CD4-positive, alpha-beta T cell treated with Interleukin-6 for 4 hours (primary cell): ENCODE results near the gene EEFSEC.

ENCODE experiments used
- DNase-seq: peaks from one replicate; pipeline ENCODE4 v3.0.0-alpha.2; 2020; ENCODE audit warnings: mixed read lengths

The EEFSEC gene

DNA sequence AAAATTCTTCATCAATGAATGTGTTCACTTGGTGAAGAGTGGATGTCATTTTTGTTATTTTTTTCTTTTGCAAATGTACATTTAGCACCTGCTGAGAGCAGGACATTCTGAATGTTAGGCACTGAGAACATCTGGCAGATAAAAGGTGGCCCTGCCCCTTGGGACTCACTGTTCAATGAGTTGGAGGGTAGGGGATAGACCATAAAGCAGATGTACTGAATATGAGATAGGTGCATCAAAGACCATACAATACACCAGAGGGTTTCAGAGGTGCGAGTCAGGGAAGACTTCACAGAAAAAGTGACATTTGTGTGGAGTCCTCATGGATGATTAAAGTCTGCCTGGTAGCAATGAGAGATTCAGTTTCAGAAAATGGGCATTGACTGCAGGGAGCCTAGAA, 34.2 kb downstream of the EEFSEC start:
- no peak for DNase-seq

GRCh38 chr3:128188326-128188725, 35.0 kb downstream of the EEFSEC start:
- no peak for DNase-seq

DNA sequence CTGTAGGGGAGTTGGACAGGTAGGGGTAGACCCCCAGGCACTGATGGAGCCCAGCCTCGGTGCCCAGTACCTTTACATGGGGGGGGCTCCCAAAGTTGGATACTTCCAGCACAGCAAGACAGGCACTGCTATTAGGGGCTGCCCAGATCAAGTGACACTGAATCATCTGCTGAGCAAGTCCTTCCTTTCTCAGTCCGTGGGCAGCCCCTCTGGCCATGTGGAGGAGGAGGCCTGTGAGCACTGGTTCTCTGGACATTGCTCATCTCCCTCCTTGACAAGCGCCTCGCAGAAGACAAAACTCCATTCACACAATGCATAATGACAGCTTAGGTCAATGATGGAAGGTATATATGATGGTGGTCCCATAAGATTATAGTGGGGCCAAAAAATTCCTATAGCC, 35.7 kb downstream of the EEFSEC start:
- DNase-seq, result no peak

GRCh38 chr3:128190501-128190900, 37.2 kb downstream of the EEFSEC start:
- DNase-seq, result no peak

DNA sequence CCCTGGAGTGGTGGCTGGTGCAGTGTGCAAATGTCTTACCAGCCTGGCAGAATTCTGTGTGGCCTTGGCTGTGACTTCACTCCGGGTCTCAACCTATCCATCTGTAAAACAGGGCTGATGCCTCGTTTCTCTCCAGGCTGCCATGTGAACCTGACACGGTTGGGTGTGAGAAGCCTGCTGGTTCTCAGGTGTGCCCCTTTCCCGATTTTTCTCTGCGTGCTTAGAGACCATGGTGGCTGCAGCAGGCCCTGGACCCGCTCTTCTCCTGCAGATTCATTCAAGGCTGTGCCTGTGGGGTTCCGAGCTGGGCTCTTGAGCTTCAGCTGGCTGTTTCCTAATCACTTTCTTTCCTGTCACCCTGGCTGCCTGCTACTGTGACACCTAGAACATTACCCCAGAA, 38.9 kb downstream of the EEFSEC start:
- no peak for DNase-seq

- DNase-seq, result no peak
These were observed 39.9 kb downstream of the EEFSEC start for GRCh38 chr3:128193168-128193567.

DNA sequence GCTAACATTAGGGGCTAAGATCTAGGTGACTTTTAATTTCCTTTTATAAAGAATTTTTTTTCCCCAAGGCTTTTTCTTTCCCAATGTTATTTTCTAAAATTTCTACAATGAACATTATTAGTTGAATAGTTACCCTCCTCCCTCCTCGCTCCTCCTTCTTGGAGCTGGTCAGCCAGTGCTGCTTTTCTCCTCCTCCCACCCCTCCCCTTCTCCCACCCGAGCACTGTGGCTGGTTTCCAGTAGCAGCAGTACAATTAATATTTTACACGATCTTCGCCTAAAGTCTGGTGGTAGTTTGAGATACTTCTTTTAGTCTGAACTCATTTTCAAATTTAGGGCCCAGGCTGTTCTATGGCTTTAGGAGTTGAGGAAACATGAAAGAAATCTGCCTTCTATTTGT, 41.6 kb downstream of the EEFSEC start:
- no peak for DNase-seq

DNA sequence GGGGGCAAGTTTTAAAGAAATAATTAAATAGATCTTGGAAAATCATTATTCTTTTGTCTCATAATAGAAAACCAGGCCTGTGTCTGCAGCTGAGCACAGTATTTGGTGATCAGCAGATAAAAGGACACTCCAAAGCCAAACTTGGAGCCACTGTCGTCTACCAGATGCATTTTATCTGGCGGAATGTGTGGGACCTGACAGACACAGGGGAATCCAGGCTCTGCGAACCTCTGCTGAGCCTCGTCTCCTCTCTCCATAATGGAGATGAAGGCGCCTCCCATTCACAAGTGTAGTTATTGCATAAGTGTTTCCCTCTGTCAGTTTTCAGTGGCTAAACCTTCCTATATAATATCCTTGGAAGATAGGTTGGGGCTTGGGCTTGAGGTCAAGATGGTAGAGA, 42.1 kb downstream of the EEFSEC start:
- DNase-seq, result no peak

GRCh38 chr3:128195802-128196201, 42.5 kb downstream of the EEFSEC start:
- no peak for DNase-seq

- no peak for DNase-seq
These were observed 43.4 kb downstream of the EEFSEC start for GRCh38 chr3:128196647-128197046.

DNA sequence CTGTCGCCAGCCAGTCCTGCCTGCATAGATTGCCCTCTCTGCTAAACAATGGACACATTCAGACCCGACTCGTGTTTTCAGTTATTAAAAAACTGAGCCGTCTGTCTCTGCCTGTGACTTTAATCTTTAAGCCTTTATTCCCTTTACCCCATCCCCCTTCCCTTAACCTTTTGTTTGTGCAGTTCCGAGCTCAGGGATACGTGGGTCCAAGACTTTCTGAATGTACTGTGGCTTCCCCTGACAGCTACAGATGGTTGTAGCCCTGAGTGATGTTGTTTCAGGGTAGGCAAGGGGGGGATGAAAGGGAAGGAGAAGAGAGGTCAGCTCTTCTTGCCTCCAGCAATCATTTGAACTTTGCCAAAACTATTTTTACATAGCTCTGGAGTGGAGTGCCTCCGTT, 44.6 kb downstream of the EEFSEC start:
- no peak for DNase-seq

- DNase-seq, result no peak
These were observed 45.0 kb downstream of the EEFSEC start for GRCh38 chr3:128198313-128198712.

- no peak for DNase-seq
These were observed 45.8 kb downstream of the EEFSEC start for GRCh38 chr3:128199110-128199509.

GRCh38 chr3:128201158-128201755, 48.0 kb downstream of the EEFSEC start:
- DNase-seq, result no peak

GRCh38 chr3:128203169-128203568, 49.9 kb downstream of the EEFSEC start:
- no peak for DNase-seq

GRCh38 chr3:128205558-128206145, 52.4 kb downstream of the EEFSEC start:
- no peak for DNase-seq

GRCh38 chr3:128207951-128208350, 54.7 kb downstream of the EEFSEC start:
- DNase-seq, result no peak

DNA sequence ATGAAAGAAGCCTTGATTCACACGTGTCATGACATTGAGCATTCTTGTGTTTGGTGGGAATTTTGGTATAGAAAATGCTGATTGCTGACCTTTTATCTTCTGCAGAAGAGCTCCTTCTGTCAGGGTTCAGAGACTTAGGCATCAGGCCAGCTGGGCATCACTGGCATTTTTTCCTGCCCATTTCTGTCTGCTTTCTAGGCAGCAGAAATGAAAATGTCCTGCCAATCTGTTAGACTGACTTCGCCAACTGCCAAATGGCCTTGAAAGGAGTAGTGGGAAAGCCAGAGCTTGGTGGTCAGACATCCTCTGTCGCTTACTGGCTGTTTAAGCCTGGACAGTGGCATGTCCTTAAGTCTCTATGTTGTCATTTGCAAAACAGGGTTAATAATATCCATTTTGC, 57.4 kb downstream of the EEFSEC start:
- DNase-seq, result no peak

DNA sequence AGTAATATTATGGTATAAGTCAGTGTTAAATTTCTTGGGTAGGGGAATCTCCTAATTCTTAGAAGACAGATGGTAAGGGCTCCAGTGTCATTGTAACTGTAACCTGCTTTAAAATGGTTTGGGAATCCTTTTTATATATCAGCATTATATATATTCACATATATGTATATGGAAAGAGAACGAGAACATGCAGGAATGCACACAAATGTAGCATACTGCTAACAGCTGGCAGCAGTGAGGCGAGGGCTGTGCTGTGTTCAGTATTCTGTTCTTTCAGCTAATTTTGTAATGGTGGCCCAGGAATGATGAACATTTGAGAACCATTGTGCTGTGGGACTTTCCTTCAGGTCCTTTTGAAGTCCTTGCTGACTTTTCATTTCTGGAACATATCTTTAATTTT, 60.8 kb downstream of the EEFSEC start:
- DNase-seq, result no peak

GRCh38 chr3:128215290-128215689, 62.0 kb downstream of the EEFSEC start:
- no peak for DNase-seq

DNA sequence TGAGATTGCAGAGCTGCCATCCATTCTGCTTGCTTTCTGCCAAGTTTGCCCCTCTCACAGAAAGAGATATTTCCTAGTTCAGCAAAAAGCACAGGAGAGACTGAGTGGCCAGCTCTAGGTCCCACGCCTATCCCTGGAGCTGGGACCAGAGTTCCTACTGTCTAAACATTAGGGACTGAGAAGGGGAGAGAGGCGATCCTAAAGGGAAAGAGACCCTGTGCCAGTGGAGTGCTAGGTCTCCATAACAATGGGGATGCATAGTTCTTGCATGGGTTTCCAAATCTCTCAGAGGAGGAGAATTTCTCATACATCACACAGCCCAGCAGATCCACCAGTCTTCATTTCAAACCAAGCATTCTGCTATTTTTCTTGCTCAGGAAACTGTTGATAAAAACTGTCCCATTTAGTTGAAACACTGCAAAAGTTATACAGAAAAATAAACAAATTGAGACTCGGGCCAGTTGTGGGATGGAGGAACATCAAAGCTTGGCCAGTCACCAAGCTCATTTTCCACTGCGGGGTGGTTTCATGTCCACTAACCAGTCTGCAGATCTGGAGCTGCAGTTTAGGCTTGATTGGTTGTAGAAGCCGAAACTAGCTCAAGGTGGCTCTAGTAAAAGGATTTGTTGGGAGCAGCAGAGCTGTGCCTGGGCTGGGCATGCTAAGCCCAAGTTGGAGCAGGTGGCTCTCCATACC, 62.7 kb downstream of the EEFSEC start:
- no peak for DNase-seq

- no peak for DNase-seq
These were observed 64.6 kb downstream of the EEFSEC start for GRCh38 chr3:128217702-128218547.

DNA sequence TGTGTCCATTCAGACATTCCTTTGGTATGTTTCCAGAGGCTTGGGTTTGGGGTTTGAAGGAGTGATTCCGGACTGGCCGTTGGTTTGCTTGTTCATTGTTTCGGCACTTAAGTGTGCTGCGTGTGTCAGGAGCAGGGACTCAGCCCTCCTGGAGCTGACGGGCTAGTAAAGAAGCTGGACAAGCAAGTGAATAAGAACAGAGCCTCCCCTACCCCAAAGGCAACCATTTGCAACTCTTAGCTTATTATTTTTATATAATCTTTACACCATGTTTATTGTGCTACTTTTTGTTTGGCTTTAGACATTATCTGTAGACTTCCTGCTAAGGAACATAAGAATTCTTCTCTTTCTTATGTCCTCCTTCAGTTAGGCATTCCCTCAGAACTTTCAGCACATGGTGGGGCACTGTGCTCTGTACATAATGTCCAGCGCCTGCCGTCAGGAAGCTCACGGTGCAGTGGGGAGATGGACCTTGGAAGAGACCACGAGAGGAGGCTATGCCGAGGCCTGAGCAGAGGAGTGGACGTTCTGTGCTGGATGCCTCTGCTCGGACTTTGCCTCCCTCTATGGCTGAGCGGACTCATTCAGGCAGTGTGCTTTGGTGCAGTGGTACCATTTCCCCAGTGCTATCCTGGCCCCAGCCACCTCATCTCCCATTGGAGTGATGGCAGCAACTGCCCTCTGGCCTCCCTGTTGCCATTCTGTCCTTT, 65.4 kb downstream of the EEFSEC start:
- DNase-seq, result no peak
